Panc1 (cell line): Measurements from ENCODE around the gene GALNT10. TPM values are rescaled to one million over a fixed set of nuclear protein-coding genes. Genes with fewer than 3 reads are reported as not detected.
A peak's percentile ranks its signal among the peaks of the same experiment; 100 is the strongest.

Source experiments
- ATAC-seq: fragments of 200-7000 bp; cut with Tn5 transposase; 2 replicates; pipeline ENCODE4 v1.9.1; 2020; ENCODE audit warnings: mild to moderate bottlenecking, moderate library complexity
- BruUV-seq: library from RNA; stranded (reverse); fragments of 400-500 nt; replicated peaks from 2 replicates; lab custom pipeline; 2021; lab: Mats Ljungman, UMichigan
- CTCF ChIA-PET: fragments of 300-600 bp; sonication (Branson Sonifier 250); formaldehyde crosslinking; loops from one replicate; lab custom pipeline; 2022; ENCODE audit warnings: antibody characterized with exemption; lab: Charles Lee
- POLR2A ChIA-PET: fragments of 300-600 bp; sonication (Branson Sonifier 250); formaldehyde crosslinking; loops from one replicate; lab custom pipeline; 2022; ENCODE audit warnings: antibody characterized with exemption; lab: Charles Lee
- DNase-seq: peaks from one replicate; pipeline ENCODE4 v3.0.0-alpha.2; 2010; ENCODE audit warnings: low read depth, low spot score
- H3K27ac ChIP-seq: 2 replicates; pipeline ENCODE4 v1.5.1; 2011; ENCODE audit warnings: mild to moderate bottlenecking, low read length, inconsistent platforms
- H3K27me3 ChIP-seq: fragments of 200-500 bp; sonication (Bioruptor generic); 2 replicates; pipeline ENCODE4 v1.6.0; 2014; ENCODE audit warnings: low read length, inconsistent platforms; ENCODE audit not compliant: control insufficient read depth, insufficient read depth
- H3K36me3 ChIP-seq: fragments of 200-500 bp; sonication (Bioruptor generic); 2 replicates; pipeline ENCODE4 v1.5.1; 2014; ENCODE audit warnings: inconsistent platforms, mild to moderate bottlenecking, low read length, moderate library complexity; ENCODE audit not compliant: control insufficient read depth, insufficient read depth
- H3K4me1 ChIP-seq: 2 replicates; pipeline ENCODE4 v1.5.1; 2011; ENCODE audit warnings: inconsistent platforms, mild to moderate bottlenecking, low read length, moderate library complexity; ENCODE audit not compliant: control insufficient read depth, insufficient read depth
- H3K4me3 ChIP-seq, 2 experiments: 2 replicates each; pipeline ENCODE4 v1.5.1; 2011 to 2012; ENCODE audit warnings: low read depth in 2 of 2, low read length in 2 of 2, mild to moderate bottlenecking in 2 of 2, inconsistent platforms in 1 of 2, moderate library complexity in 1 of 2
- H3K9me3 ChIP-seq: fragments of 200-500 bp; sonication (Bioruptor generic); 2 replicates; pipeline ENCODE4 v1.5.1; 2014; ENCODE audit warnings: low read depth, mild to moderate bottlenecking, inconsistent platforms, low read length, moderate library complexity; ENCODE audit not compliant: control insufficient read depth, insufficient read depth
- POLR2AphosphoS5 ChIP-seq: IDR thresholded peaks from 2 replicates; pipeline ENCODE4 v1.6.1; 2012; ENCODE audit warnings: mild to moderate bottlenecking, low read depth, low read length, moderate library complexity
- SIN3A ChIP-seq: IDR thresholded peaks from 2 replicates; pipeline ENCODE4 v1.6.1; 2012; ENCODE audit warnings: low read depth, mild to moderate bottlenecking, low read length, moderate library complexity, borderline replicate concordance; ENCODE audit not compliant: insufficient read depth
- TCF7L2 ChIP-seq: IDR thresholded peaks from 2 replicates; pipeline ENCODE4 v1.6.1; 2011; ENCODE audit warnings: mild to moderate bottlenecking, low read depth, low read length, inconsistent platforms
- in situ Hi-C: cut with HindIII; loops from 2 replicates; pipeline ENCODE4 v1.10.0; 2016; ENCODE audit warnings: low sequenced_read_pairs, low pct_unique_long_range_greater_than_20kb
- intact Hi-C: fragments of 100-400 bp; cut with micrococcal nuclease; formaldehyde crosslinking; loops from one replicate; pipeline ENCODE4 v1.10.0; 2022; ENCODE audit not compliant: unreplicated experiment
- total RNA-seq: library from RNA; stranded (reverse); gene quantifications from one replicate; pipeline ENCODE4 v1.2.1, GENCODE V29; 2021; ENCODE audit not compliant: unreplicated experiment
- TF ChIP-seq, protein P1 (sequence below): fragments of 450-650 bp; IDR thresholded peaks from 2 replicates; pipeline ENCODE4 v1.5.1; 2017; ENCODE audit warnings: mild to moderate bottlenecking
- TF ChIP-seq, protein P2 (sequence below), 2 experiments: IDR thresholded peaks; 2 replicates each; pipeline ENCODE4 v1.6.1; 2011 to 2012; ENCODE audit warnings: low read depth in 2 of 2, control low read depth in 1 of 2, low read length in 1 of 2, mild to moderate bottlenecking in 1 of 2, moderate library complexity in 1 of 2; ENCODE audit not compliant: insufficient read depth in 1 of 2

The GALNT10 gene
- total RNA-seq, 1 experiment from 2014 or later: 50.5 TPM

DNA sequence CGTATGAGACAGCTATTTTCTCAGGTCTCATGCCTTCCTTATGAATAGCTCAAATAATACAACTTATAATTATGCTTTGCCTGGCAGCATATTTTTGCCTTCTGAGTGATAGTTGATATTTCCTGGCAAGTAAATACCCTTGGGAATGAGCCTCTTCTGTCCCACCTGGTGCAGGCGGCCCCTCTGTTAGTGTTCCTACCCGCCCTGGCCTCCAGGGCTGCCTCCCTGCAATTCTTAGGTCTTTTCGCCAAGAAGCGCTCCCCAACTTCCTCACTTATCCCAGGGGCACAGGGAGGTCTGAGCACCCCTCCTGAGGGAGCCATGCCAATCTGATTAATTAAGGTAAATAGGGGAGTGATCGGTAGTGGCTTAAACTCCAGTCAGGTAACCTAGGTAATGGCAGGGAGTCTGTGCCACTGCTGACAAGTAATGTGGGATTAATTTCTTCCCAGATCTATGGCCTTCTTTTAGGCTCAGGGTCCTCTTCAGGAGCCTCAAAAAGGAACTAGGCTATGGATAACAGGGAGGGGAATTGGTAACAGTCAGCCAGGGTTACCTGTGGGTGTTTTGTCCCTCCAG lies 81.5 kb downstream of the GALNT10 start:
- in situ Hi-C loops (no loop called here), intact Hi-C loops (no loop called here)
- CTCF ChIA-PET: no interaction called here
- H3K4me1 ChIP-seq: 0 out of 2 replicates have a peak, but pooled peaks cover 9% of the 10 kb centered on the region
- ATAC-seq (no peak), DNase-seq (no peak)
- no peaks in the 10 kb centered on the region for H3K27me3 ChIP-seq
- POLR2A ChIA-PET: no interaction called here
- no peaks in the 10 kb centered on the region for H3K36me3 ChIP-seq
- no peak overlapping the region for H3K27ac ChIP-seq
- BruUV-seq: no TSS peak
- H3K4me3 ChIP-seq: no peak overlapping the region
- TF ChIP-seq, protein P1, sequence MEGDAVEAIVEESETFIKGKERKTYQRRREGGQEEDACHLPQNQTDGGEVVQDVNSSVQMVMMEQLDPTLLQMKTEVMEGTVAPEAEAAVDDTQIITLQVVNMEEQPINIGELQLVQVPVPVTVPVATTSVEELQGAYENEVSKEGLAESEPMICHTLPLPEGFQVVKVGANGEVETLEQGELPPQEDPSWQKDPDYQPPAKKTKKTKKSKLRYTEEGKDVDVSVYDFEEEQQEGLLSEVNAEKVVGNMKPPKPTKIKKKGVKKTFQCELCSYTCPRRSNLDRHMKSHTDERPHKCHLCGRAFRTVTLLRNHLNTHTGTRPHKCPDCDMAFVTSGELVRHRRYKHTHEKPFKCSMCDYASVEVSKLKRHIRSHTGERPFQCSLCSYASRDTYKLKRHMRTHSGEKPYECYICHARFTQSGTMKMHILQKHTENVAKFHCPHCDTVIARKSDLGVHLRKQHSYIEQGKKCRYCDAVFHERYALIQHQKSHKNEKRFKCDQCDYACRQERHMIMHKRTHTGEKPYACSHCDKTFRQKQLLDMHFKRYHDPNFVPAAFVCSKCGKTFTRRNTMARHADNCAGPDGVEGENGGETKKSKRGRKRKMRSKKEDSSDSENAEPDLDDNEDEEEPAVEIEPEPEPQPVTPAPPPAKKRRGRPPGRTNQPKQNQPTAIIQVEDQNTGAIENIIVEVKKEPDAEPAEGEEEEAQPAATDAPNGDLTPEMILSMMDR: no peak
- TF ChIP-seq SIN3A (no peak), TCF7L2 (no peak), POLR2AphosphoS5 (no peak)
- TF ChIP-seq, protein P2, sequence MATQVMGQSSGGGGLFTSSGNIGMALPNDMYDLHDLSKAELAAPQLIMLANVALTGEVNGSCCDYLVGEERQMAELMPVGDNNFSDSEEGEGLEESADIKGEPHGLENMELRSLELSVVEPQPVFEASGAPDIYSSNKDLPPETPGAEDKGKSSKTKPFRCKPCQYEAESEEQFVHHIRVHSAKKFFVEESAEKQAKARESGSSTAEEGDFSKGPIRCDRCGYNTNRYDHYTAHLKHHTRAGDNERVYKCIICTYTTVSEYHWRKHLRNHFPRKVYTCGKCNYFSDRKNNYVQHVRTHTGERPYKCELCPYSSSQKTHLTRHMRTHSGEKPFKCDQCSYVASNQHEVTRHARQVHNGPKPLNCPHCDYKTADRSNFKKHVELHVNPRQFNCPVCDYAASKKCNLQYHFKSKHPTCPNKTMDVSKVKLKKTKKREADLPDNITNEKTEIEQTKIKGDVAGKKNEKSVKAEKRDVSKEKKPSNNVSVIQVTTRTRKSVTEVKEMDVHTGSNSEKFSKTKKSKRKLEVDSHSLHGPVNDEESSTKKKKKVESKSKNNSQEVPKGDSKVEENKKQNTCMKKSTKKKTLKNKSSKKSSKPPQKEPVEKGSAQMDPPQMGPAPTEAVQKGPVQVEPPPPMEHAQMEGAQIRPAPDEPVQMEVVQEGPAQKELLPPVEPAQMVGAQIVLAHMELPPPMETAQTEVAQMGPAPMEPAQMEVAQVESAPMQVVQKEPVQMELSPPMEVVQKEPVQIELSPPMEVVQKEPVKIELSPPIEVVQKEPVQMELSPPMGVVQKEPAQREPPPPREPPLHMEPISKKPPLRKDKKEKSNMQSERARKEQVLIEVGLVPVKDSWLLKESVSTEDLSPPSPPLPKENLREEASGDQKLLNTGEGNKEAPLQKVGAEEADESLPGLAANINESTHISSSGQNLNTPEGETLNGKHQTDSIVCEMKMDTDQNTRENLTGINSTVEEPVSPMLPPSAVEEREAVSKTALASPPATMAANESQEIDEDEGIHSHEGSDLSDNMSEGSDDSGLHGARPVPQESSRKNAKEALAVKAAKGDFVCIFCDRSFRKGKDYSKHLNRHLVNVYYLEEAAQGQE (IDR thresholded peaks at IDR 0.05; ENCODE audit: insufficient read depth in 1 of 2, low read depth in 2 of 2, low read length in 1 of 2): no peak
- H3K9me3 ChIP-seq: no peaks in the 10 kb centered on the region

DNA sequence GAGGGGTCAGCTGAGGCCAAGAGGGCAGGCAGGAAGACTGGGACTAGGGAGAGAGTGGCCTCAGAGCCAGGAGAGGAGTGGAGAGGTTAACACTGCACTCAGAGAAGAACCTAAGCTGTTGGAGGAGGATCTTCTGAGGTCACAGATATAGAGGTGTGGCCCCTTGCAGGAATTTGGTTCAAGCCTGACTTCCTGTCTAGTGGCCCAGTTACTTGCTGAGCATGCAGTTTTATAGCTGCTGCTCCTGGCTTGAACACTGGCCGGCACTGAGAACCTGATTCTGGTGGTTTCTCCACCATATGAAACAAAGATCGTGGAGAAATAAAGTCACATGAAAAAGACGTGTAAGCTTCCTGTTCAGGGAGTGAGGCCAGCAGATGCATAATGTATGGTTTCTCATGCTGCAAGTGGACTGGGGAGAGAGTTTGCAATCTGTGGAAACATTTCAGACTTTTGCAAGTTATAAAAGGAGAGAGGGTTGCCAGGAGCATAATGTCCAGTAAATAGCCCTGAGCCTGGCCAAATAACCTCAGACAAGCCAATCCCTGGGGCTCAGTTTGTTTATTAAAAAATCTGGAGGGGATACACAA lies 82.6 kb downstream of the GALNT10 start:
- H3K27ac ChIP-seq: no peak overlapping the region
- CTCF ChIA-PET: no interaction called here
- no peak for TF ChIP-seq SIN3A
- TF ChIP-seq, protein P1: no peak
- TF ChIP-seq TCF7L2: no peak
- TF ChIP-seq, protein P2 (IDR thresholded peaks at IDR 0.05; ENCODE audit: insufficient read depth in 1 of 2, low read depth in 2 of 2, low read length in 1 of 2): no peak
- no peak for TF ChIP-seq POLR2AphosphoS5
- peak; percentile 59; the same call in 1 of the 2 replicates for ATAC-seq
- intact Hi-C loops (no loop called here), in situ Hi-C loops (no loop called here)
- POLR2A ChIA-PET: interaction anchor here (0.7 kb wide), 1 partner anchor 756 kb away, joined by 3 read pairs; no protein-coding TSS in a partner anchor
- DNase-seq: no peak
- no peaks in the 10 kb centered on the region for H3K27me3 ChIP-seq
- no peaks in the 10 kb centered on the region for H3K36me3 ChIP-seq
- H3K9me3 ChIP-seq: no peaks in the 10 kb centered on the region
- 0 out of 2 replicates have a peak, but pooled peaks cover 9% of the 10 kb centered on the region for H3K4me1 ChIP-seq
- BruUV-seq: no TSS peak
- no peak overlapping the region for H3K4me3 ChIP-seq
